Middle frontal gyrus (tissue), 1 donor: ENCODE data around the gene FGF13.

Experiments used
- DNase-seq: peaks from one replicate; pipeline ENCODE4 v3.0.0-alpha.2; 2015; ENCODE audit warnings: low spot score; ENCODE audit errors: extremely low spot score

Gene FGF13

GRCh38 chrX:138664466-138664865 is 47.1 kb downstream of the FGF13 start:
- no peak for DNase-seq

GRCh38 chrX:138664016-138664415 is 47.5 kb downstream of the FGF13 start:
- no peak for DNase-seq

- no peak for DNase-seq
Measured at GRCh38 chrX:138651494-138651893, 60.0 kb downstream of the FGF13 start.

- no peak for DNase-seq
Measured at GRCh38 chrX:138648568-138648967, 62.9 kb downstream of the FGF13 start.

GRCh38 chrX:138638996-138639395 is 72.5 kb downstream of the FGF13 start:
- DNase-seq = no peak
